Neuronal stem cell (in vitro differentiated cells): ENCODE results near the gene LRRC17.

Experiments used
- DNase-seq: peaks from one replicate; pipeline ENCODE4 v3.0.0-alpha.2; 2013; ENCODE audit warnings: low spot score
- H2AFZ ChIP-seq: one replicate; pipeline ENCODE4 v1.6.1; 2013; ENCODE audit warnings: mild to moderate bottlenecking, low read length, inconsistent platforms
- H2AK5ac ChIP-seq: 2 replicates; pipeline ENCODE4 v1.6.1; 2013; ENCODE audit warnings: low read depth, mild to moderate bottlenecking, inconsistent platforms, low read length, moderate library complexity, mixed read lengths
- H2BK120ac ChIP-seq: 2 replicates; pipeline ENCODE4 v1.6.1; 2013; ENCODE audit warnings: low read depth, mild to moderate bottlenecking, inconsistent platforms, low read length, moderate library complexity, mixed read lengths
- H2BK12ac ChIP-seq: one replicate; pipeline ENCODE4 v1.6.1; 2013; ENCODE audit warnings: low read length, inconsistent platforms
- H2BK15ac ChIP-seq: 2 replicates; pipeline ENCODE4 v1.6.1; 2013; ENCODE audit warnings: mild to moderate bottlenecking, low read length, inconsistent platforms, mixed read lengths
- H2BK5ac ChIP-seq: one replicate; pipeline ENCODE4 v1.6.1; 2013; ENCODE audit warnings: inconsistent platforms, mild to moderate bottlenecking, low read length, moderate library complexity
- H3K14ac ChIP-seq: one replicate; pipeline ENCODE4 v1.6.1; 2013; ENCODE audit warnings: low read length, inconsistent platforms
- H3K18ac ChIP-seq: 2 replicates; pipeline ENCODE4 v1.6.1; 2013; ENCODE audit warnings: low read length, inconsistent platforms
- H3K23ac ChIP-seq: 2 replicates; pipeline ENCODE4 v1.6.1; 2013; ENCODE audit warnings: low read depth, mild to moderate bottlenecking, mixed read lengths, low read length, inconsistent platforms; ENCODE audit not compliant: poor library complexity
- H3K27ac ChIP-seq: replicated peaks from 3 replicates; pipeline ENCODE4 v1.5.1; 2013; ENCODE audit warnings: low read length, inconsistent platforms
- H3K27me3 ChIP-seq, 3 experiments: 2 replicates each; pipeline ENCODE4 v1.6.1; 2013; ENCODE audit warnings: low read length in 3 of 3, mild to moderate bottlenecking in 2 of 3, inconsistent platforms in 1 of 3, low read depth in 1 of 3, mixed read lengths in 1 of 3, moderate library complexity in 1 of 3; ENCODE audit not compliant: control insufficient read depth in 3 of 3, insufficient read depth in 3 of 3
- H3K36me3 ChIP-seq, 2 donors: replicated peaks in 1 of 2; 2 replicates each; pipeline ENCODE4 v1.6.1; 2013; ENCODE audit warnings: low read length in 2 of 2; ENCODE audit not compliant: control insufficient read depth in 2 of 2, insufficient read depth in 2 of 2
- H3K4ac ChIP-seq: 2 replicates; pipeline ENCODE4 v1.6.1; 2013; ENCODE audit warnings: inconsistent platforms, mild to moderate bottlenecking, low read length, moderate library complexity
- H3K4me1 ChIP-seq, 2 donors: 1 replicate in 1 of 2; 2 replicates in 1 of 2; pipeline ENCODE4 v1.6.1; 2013; ENCODE audit warnings: low read length in 2 of 2, low read depth in 1 of 2; ENCODE audit not compliant: control insufficient read depth in 2 of 2, insufficient read depth in 1 of 2
- H3K4me2 ChIP-seq: one replicate; pipeline ENCODE4 v1.6.1; 2013; ENCODE audit warnings: mild to moderate bottlenecking, low read length, inconsistent platforms; ENCODE audit not compliant: insufficient read depth, poor library complexity, severe bottlenecking
- H3K4me3 ChIP-seq, 2 donors: 2 replicates each; pipeline ENCODE4 v1.5.1; 2013; ENCODE audit warnings: low read length in 2 of 2, mild to moderate bottlenecking in 2 of 2, inconsistent platforms in 1 of 2, moderate library complexity in 1 of 2
- H3K79me1 ChIP-seq: one replicate; pipeline ENCODE4 v1.6.1; 2013; ENCODE audit warnings: low read depth, mild to moderate bottlenecking, inconsistent platforms, low read length, moderate library complexity
- H3K9ac ChIP-seq: one replicate; pipeline ENCODE4 v1.6.1; 2013; ENCODE audit warnings: mild to moderate bottlenecking, low read depth, low read length, inconsistent platforms; ENCODE audit not compliant: poor library complexity
- H3K9me3 ChIP-seq, 2 donors: replicated peaks in 1 of 2; 2 replicates each; pipeline versions ENCODE3 to v1.6.1; 2013; ENCODE audit warnings: low read length in 2 of 2, mild to moderate bottlenecking in 2 of 2, inconsistent platforms in 1 of 2, low read depth in 1 of 2, mixed read lengths in 1 of 2, moderate library complexity in 1 of 2; ENCODE audit not compliant: control insufficient read depth in 2 of 2, insufficient read depth in 1 of 2
- H4K8ac ChIP-seq: one replicate; pipeline ENCODE4 v1.6.1; 2013; ENCODE audit warnings: low read depth, mild to moderate bottlenecking, inconsistent platforms, low read length, moderate library complexity
- H4K91ac ChIP-seq: one replicate; pipeline ENCODE4 v1.6.1; 2013; ENCODE audit warnings: low read length, low read depth, mild to moderate bottlenecking, inconsistent platforms; ENCODE audit not compliant: poor library complexity
- WGBS, 2 donors: extraction: QIAGEN DNeasy Blood & Tissue Kit; methylation state at CpG; one replicate each; pipeline ENCODE4 v1.1.7; 2013; ENCODE audit warnings: missing lambda C conversion rate in 2 of 2, mixed read lengths in 1 of 2; ENCODE audit not compliant: insufficient read length in 2 of 2, insufficient replicate concordance in 1 of 2; ENCODE audit errors: extremely low coverage in 2 of 2; 5-methylcytosine and 5-hydroxymethylcytosine counted together

Gene LRRC17

DNA sequence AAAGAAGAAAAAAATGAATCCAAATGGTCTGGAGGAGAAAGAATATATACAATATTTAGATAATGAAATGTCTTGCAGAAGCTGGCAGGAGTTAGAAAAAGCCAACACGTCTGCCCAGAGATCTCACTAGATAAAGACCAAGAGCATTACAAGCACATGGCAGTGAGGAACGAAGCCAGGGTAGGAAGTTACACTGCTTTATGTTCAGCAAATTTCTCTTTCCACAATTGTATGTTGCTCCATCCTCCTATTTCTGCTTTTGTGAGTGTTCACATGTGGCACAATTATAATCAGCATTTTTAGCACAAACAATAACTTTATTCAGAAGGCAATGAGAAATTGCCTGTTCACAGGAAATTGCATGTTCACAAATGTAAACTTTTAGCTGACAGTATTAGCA lies 53.7 kb downstream of the LRRC17 start:
- Histone ChIP-seq H2AK5ac (no peak overlapping the region), H2BK15ac (no peak overlapping the region), H2BK5ac (no peak overlapping the region), H2BK12ac (no peak overlapping the region), H3K9me3 (no peaks in the 10 kb centered on the region), H2BK120ac (no peak overlapping the region), H2AFZ (no peak overlapping the region), H3K4me3 (no peak overlapping the region), H3K79me1 (no peaks in the 10 kb centered on the region), H4K8ac (no peak overlapping the region), H4K91ac (no peak overlapping the region), H3K23ac (no peak overlapping the region), H3K18ac (no peak overlapping the region), H3K36me3 (no peaks in the 10 kb centered on the region), H3K4me2 (no peak overlapping the region), H3K4ac (no peak overlapping the region), H3K27me3 (no peaks in the 10 kb centered on the region), H3K9ac (no peak overlapping the region), H3K14ac (no peak overlapping the region), H3K27ac (no peak overlapping the region), H3K4me1 (no peaks in the 10 kb centered on the region)
- no CpG with 5 or more reads among the region's 2 CpGs for WGBS, 2 donors
- no peak for DNase-seq

DNA sequence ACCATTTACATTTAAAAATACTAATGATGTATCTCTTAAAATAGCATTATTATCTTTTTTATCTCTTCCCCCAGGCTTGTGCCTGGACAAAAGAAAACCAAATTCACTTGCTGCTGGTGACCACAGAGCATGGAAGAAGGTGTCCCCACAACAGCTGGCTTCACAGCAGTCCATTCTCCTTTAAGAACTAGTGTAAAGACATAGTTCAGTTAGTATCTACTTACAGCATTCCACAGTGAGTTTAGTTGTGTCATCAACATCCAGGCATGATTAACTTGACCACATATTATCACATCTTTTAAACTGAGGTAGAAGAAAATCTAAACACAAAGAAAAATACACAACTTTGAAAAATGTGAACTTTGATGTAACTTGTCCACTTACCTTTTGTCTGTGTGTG lies 55.0 kb downstream of the LRRC17 start:
- Histone ChIP-seq H3K36me3 (no peaks in the 10 kb centered on the region), H3K23ac (no peak overlapping the region), H4K8ac (no peak overlapping the region), H3K27me3 (no peaks in the 10 kb centered on the region), H2BK120ac (no peak overlapping the region), H3K27ac (no peak overlapping the region), H3K9ac (no peak overlapping the region), H3K14ac (no peak overlapping the region), H3K18ac (no peak overlapping the region), H2AFZ (no peak overlapping the region), H3K4me3 (no peak overlapping the region), H2BK15ac (no peak overlapping the region), H2BK12ac (no peak overlapping the region), H3K9me3 (no peaks in the 10 kb centered on the region), H3K4me2 (no peak overlapping the region), H3K4ac (no peak overlapping the region), H2AK5ac (no peak overlapping the region), H3K79me1 (no peaks in the 10 kb centered on the region), H4K91ac (no peak overlapping the region), H3K4me1 (no peaks in the 10 kb centered on the region), H2BK5ac (no peak overlapping the region)
- DNase-seq, result no peak

DNA sequence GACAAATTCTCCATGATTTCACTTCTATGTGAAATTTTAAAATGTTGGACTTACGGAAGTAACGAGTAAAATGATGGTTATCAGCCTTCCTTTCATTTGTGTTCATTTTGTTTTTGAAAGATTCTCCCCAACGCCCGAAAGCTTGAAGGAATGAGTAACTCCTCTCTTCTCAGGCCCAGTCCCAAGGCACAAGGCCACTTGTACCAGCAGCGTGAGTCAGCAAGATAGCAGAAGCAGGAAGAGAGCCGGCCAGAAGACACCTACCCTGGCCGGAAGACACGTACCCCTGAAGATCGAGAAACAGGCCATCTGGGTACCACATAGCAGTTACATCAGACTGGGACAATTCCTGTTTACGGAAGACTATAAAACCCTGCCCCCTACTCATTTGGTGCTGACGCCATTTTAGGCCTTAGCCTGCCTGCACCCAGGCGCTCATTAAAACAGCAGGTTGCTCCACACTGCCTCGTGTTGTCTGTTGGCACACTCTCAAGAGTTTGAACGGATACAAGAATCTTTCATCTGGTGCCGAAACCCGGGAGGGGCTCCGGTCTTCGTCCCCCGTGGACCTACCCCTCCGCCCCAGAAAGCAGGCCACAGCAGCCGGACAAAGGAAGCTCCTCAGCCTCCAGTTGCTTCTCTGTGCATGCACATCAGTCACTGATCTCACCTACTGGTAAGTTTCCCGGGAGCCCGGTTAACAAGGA lies 60.4 kb downstream of the LRRC17 start:
- Histone ChIP-seq H3K36me3 (no peaks in the 10 kb centered on the region), H2BK120ac (no peak overlapping the region), H3K79me1 (no peaks in the 10 kb centered on the region), H2AFZ (peak overlapping the region; percentile 59), H3K23ac (no peak overlapping the region), H2BK5ac (no peak overlapping the region), H3K4me2 (no peak overlapping the region), H3K4me3 (no peak overlapping the region), H2BK15ac (no peak overlapping the region), H4K8ac (no peak overlapping the region), H3K18ac (no peak overlapping the region), H3K9me3 (no peaks in the 10 kb centered on the region), H3K9ac (no peak overlapping the region), H2AK5ac (no peak overlapping the region), H3K4ac (no peak overlapping the region), H3K27me3 (no peaks in the 10 kb centered on the region), H2BK12ac (no peak overlapping the region), H3K14ac (no peak overlapping the region), H3K27ac (no peak overlapping the region), H4K91ac (no peak overlapping the region), H3K4me1 (no peaks in the 10 kb centered on the region)
- WGBS, 2 donors, result no CpG with 5 or more reads among the region's 23 CpGs
- DNase-seq, result no peak

DNA sequence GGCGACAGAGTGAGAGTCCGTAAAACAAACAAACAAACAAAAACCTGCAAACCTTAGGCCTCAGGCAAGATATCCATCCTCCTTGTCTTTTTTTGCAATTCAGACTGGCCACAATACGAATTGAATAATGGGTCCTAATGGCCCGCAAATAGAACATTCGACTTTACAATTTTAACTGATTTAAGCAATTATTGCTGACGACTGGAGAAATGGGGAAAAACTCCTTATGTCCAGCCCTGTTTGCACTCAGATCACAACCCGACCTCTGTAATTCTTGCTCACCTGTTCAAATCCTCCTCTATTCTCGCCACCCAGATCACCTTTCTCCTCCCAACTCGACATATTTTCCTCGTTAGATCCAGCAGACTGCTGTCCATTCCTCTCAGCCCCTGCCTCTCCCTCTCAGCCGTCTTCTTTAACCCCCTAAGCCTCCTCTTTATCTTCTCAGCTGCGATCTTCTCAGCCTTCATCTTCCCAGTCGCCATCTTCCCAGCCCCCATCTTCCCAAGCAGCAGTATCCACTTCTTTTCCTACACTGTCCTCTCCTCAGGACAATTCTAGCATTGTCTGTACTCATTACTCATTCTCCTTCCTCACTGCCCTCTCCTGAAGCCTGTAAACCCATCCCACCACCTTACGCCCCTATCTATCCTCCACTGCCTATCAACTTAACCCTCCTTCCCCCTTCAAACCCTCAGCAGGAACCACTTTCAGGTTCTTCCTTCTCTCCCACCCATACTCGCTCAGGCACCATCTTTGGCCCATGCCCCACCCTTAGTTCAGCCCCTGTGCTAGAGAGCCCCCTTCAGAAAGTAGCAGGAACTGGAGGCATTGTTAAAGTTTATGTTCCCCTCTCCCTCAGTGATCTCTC lies 61.8 kb downstream of the LRRC17 start:
- H3K4me3 ChIP-seq, result no peak overlapping the region
- H2AFZ ChIP-seq, result no peak overlapping the region
- 100% methylated on average over 2 of the region's 15 CpGs for WGBS, 2 donors
- H2BK12ac ChIP-seq, result no peak overlapping the region
- no peak overlapping the region for H2BK120ac ChIP-seq
- H3K4me2 ChIP-seq, result no peak overlapping the region
- H3K14ac ChIP-seq, result no peak overlapping the region
- no peaks in the 10 kb centered on the region for H3K36me3 ChIP-seq
- H3K9ac ChIP-seq, result no peak overlapping the region
- no peak overlapping the region for H3K23ac ChIP-seq
- no peak overlapping the region for H4K8ac ChIP-seq
- H3K4ac ChIP-seq, result no peak overlapping the region
- H3K9me3 ChIP-seq, result no peaks in the 10 kb centered on the region
- H4K91ac ChIP-seq, result no peak overlapping the region
- no peaks in the 10 kb centered on the region for H3K79me1 ChIP-seq
- DNase-seq, result no peak
- no peak overlapping the region for H2BK15ac ChIP-seq
- H3K18ac ChIP-seq, result no peak overlapping the region
- no peak overlapping the region for H3K27ac ChIP-seq
- no peaks in the 10 kb centered on the region for H3K27me3 ChIP-seq
- H2AK5ac ChIP-seq, result no peak overlapping the region
- H3K4me1 ChIP-seq, result no peaks in the 10 kb centered on the region
- no peak overlapping the region for H2BK5ac ChIP-seq
